GM12801 (cell line): ENCODE results near the gene TSPAN17.

ENCODE experiments used
- TF ChIP-seq, protein P1 (sequence below): IDR thresholded peaks from one replicate; pipeline ENCODE4 v1.5.1; 2011; ENCODE audit warnings: control low read depth; ENCODE audit not compliant: insufficient read length; ENCODE audit errors: extremely low read depth

The TSPAN17 gene

DNA sequence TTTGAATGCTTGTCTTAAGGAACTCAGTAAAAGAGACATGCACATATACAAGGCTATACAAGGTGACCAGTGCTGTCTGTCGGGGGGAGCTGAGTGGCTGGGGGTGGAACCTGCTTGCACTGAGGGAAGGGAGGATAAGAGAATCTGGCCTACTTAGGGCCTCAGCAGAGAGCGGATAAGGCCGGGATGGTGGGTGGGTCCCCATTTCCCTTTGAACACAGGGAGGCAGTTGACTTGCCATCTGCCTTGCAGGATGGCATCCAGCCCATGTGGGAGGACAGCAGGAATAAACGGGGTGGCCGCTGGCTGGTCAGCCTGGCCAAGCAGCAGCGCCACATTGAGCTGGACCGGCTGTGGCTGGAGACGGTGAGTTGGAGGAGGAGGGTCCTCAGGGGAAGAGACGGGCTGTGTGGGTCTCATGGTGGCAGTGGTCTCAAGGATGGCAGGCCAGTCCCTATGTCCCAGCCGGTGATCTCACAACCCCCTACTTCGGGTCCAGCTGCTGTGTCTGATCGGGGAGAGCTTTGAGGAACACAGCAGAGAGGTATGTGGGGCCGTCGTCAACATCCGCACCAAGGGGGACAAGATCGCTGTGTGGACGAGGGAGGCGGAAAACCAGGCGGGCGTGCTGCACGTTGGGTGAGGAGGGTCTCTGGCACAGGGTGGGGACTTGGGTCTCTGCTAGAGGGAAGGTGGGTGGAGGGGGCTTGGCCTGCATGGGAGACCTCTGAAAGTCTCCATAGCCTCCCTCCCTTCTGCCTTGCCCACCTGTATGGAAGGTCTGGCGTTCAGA, 2.2 kb upstream of the TSPAN17 start:
- TF ChIP-seq, protein P1, sequence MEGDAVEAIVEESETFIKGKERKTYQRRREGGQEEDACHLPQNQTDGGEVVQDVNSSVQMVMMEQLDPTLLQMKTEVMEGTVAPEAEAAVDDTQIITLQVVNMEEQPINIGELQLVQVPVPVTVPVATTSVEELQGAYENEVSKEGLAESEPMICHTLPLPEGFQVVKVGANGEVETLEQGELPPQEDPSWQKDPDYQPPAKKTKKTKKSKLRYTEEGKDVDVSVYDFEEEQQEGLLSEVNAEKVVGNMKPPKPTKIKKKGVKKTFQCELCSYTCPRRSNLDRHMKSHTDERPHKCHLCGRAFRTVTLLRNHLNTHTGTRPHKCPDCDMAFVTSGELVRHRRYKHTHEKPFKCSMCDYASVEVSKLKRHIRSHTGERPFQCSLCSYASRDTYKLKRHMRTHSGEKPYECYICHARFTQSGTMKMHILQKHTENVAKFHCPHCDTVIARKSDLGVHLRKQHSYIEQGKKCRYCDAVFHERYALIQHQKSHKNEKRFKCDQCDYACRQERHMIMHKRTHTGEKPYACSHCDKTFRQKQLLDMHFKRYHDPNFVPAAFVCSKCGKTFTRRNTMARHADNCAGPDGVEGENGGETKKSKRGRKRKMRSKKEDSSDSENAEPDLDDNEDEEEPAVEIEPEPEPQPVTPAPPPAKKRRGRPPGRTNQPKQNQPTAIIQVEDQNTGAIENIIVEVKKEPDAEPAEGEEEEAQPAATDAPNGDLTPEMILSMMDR, result no peak

DNA sequence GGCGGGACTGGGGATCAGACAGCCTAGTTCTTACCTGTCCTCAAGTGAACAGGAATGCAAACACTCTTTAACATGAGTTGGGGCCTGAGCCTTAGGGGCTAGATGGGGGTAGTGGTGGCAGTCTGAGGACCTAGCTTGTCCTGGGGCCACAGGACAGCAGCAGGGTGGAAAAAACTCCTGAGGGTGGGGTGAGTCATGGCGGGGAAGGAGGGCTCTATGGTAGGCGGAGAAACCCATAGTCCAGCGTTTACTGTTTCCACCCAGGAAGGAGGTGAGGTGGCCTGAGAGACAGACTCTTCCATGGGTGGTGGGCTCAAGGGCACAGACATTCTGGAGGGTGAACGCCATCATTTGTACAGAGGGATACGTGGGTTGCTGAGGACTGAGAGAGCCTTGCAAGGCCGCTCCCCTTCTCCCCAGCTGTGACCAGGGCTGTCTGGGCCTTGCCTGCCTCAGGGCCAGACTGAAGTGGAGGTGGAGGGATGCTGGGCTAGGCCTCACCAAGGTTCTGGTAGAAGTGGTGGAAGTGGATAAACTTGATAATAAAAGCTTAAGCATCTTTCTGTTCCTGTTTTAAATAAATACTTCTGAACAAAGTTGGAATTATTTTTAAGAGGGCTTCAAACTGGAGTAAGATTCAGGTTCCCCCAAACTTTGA, 1.1 kb upstream of the TSPAN17 start:
- TF ChIP-seq, protein P1, result no peak

DNA sequence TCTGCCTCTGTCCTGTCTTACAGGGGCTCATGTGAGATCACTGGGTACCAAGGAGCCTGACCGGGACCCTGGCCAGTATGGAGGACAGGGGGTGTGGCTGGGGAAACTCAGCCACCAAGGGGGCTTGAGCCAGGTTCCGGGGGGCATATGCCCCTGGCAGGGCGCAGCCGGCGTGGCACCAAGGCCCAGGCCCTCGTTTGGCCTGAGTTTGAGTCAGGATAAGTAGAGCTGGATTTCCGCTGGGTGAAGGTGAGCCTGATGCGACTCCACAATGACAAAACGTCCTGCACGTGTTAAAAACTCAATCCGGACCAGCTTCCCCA, 616 bp upstream of the TSPAN17 start:
- TF ChIP-seq, protein P1, result no peak

DNA sequence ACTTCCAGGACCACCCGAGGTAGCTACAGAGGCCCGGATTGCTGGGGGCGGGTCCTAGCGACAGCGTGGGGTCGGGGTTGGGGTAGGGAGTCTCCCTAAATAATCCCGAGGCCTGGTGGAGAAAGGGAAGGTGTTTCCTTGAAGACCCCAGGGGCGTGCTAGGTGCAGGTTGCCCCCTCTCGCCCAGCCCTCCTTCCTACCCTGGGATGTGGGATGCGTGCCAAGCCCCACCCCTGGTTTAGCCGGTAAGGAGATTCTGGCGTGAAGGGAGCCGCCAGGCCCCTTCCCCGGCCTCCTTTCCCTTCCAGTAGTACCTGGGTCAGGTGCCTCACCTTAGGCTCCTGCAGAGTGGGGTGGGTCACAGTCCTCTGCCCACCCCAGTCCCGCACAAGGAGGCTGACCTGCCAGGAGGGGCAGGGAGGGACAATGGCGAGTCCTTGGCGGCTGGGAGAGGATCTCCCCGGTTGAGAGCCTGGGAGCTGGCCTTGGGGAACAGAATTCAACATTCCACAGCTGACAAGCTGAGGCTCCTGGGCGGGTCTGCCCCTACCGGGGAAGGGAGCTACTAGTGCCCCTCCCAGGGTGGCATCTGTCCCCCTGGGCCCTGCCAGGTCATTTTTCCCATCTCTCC, 674 bp downstream of the TSPAN17 start:
- TF ChIP-seq, protein P1, result no peak

DNA sequence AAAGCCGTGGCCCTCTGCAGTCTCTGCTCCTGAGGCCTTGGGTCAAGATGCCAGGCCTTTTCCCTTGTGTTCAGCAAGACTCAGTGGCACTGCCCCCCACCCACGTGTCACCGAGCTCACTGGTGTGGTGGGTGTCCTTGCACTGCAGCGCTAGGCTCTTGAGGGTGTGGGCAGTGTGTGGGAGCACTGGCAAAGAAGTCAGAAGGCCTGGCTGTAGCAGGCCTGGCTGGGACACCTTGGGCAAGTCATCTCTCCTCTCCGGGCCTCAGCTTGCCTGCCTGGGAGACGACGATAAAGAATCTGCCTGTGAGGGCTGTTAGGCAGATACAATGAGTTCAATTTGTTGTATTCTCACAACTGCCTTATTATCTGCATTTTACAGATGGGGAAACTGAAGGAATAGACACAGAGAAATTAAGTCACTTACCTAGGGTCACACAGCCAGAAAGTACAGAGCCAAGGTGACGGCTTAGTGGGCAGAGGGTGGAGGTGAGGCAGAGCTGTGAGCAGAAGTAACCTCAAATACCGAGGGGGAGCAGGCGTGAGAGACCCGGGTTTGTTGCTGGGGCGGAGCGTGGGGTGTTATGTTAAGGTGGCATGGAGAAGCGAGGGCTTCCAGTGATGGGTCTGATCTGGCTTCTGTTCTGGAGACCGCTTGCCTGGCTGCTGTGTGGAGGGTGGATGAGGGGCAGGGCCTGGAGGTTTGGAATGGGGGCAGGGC, 1.4 kb downstream of the TSPAN17 start:
- TF ChIP-seq, protein P1, result no peak

DNA sequence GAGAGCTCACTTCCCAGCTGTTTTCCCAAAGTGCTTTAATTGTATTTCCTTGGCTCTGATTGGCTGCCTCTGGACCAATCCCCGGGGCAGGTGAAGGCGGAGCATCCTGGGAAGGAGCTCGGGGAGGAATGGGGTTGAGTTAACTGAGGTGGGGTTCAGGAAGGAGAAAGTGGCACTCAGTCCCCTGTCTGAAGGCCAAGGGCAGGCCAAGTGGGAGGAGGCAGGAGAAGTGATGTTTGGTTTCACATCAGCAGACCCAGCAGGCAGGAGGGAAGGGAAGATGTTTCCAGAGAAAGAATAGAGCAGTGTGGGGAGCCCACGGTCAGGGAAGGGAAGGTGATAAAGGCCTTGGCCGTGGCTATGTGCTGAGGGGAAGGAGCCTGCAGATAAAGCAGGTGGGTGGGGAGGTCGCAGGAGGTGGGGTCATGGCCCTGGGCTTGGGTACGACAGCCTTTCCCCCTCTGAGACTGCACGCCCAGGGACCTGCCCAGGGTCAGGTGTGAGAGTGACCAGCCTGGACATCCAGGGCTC, 3.1 kb downstream of the TSPAN17 start:
- TF ChIP-seq, protein P1, result no peak

DNA sequence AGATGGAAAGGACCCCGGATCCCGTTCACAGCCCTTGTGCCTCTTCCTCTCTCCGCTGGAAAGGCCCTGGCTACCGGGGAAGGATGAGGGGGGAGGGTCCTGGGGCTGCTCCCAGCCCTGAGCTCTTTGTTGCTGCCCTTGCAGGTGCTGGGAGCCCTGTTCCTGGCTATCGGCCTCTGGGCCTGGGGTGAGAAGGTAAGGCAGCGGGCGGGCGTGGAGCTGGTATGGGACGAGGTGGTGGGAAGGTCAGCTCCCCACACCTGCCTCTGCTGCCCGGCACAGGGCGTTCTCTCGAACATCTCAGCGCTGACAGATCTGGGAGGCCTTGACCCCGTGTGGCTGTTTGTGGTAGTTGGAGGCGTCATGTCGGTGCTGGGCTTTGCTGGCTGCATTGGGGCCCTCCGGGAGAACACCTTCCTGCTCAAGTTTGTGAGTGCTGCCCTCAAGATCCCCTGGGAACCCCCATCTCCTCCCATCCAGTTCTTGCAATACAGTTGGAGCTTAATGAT, 4.2 kb downstream of the TSPAN17 start:
- TF ChIP-seq, protein P1, result no peak
